Measurements from ENCODE around the gene SSX2IP. TPM values are rescaled to one million over a fixed set of nuclear protein-coding genes. Genes with fewer than 3 reads are reported as not detected.

The SSX2IP gene
- total and polyA plus RNA-seq, 4 experiments from 2014 or later: 5.7 to 11.8 (median 7.9) TPM

GRCh38 chr1:84691122-84691783 lies 992 bp upstream of the SSX2IP start:
- H3K4me3 ChIP-seq (ENCODE audit: low read length in 2 of 2): peak overlapping the region; percentile 26 to 79
- Mint-ChIP-seq H3K27ac (peak overlapping the region; percentile 90 to 99 (median 97)), H3K4me1 (peaks cover 43 to 68% (median 44%) of the 10 kb centered on the region in 4 donors), H3K36me3 (peaks cover 0 to 10% of the 10 kb centered on the region in 2 donors), H3K27me3 (no peaks in the 10 kb centered on the region), H3K9me3 (no peaks in the 10 kb centered on the region), H3K4me3 (peak overlapping the region; percentile 87 to 96 (median 92))
- CTCF ChIA-PET (ENCODE audit: partially characterized antibody): interaction anchor here (1.4 kb wide), 1 partner anchor 550 kb away, joined by 3 read pairs; no protein-coding TSS in a partner anchor
- intact Hi-C loops (cut with micrococcal nuclease): loop anchor here (2.0 to 5.0 kb wide), 4 partner anchors 70 to 586 kb away; partner anchors contain the start of genes BCL10, C1orf52 and MCOLN2
- peak overlapping the region; percentile 87 for H3K27ac ChIP-seq (ENCODE audit: low read depth, low read length)
- no peaks in the 10 kb centered on the region for H3K36me3 ChIP-seq (ENCODE audit: insufficient read depth, low read length)
- peaks cover 37% of the 10 kb centered on the region for H3K4me1 ChIP-seq (ENCODE audit: insufficient read depth, low read length)
- no peaks in the 10 kb centered on the region for H3K27me3 ChIP-seq (ENCODE audit: insufficient read depth, low read length)
- no peak for DNase-seq
- POLR2A ChIA-PET (ENCODE audit: partially characterized antibody): interaction anchor here (0.7 to 2.9 kb wide), 10 partner anchors 11 to 546 kb away, joined by 3 to 23 read pairs (median 3); partner anchors contain the start of genes CTBS, GNG5, PRKACB and RPF1
- H3K9me3 ChIP-seq (ENCODE audit: control insufficient read depth in 1 of 2, low read length in 2 of 2): no peaks in the 10 kb centered on the region

- H3K4me3 ChIP-seq (ENCODE audit: low read length in 2 of 2): peak overlapping the region; percentile 28 to 79
- Mint-ChIP-seq H3K27me3 (no peaks in the 10 kb centered on the region), H3K27ac (peak overlapping the region; percentile 82 to 95 (median 87)), H3K4me3 (peak overlapping the region; percentile 85 to 95 (median 90)), H3K36me3 (peaks cover 0 to 10% of the 10 kb centered on the region in 2 donors), H3K9me3 (no peaks in the 10 kb centered on the region), H3K4me1 (peaks cover 45 to 69% (median 45%) of the 10 kb centered on the region in 4 donors)
- no peaks in the 10 kb centered on the region for H3K27me3 ChIP-seq (ENCODE audit: insufficient read depth, low read length)
- H3K36me3 ChIP-seq (ENCODE audit: insufficient read depth, low read length): no peaks in the 10 kb centered on the region
- peak in 1 of 5 donors; percentile 56 for DNase-seq
- H3K4me1 ChIP-seq (ENCODE audit: insufficient read depth, low read length): peaks cover 37% of the 10 kb centered on the region
- POLR2A ChIA-PET (ENCODE audit: partially characterized antibody): interaction anchor here (0.6 to 2.9 kb wide), 9 partner anchors 10 to 545 kb away, joined by 3 to 23 read pairs (median 3); partner anchors contain the start of genes CTBS, GNG5, PRKACB and RPF1
- CTCF ChIA-PET (ENCODE audit: partially characterized antibody): interaction anchor here (1.1 to 3.8 kb wide), 4 partner anchors 13 to 64 kb away, joined by 3 to 14 read pairs (median 9); no protein-coding TSS in a partner anchor
- H3K27ac ChIP-seq (ENCODE audit: low read depth, low read length): peak overlapping the region; percentile 87
- intact Hi-C loops (cut with micrococcal nuclease): loop anchor here (1.0 to 10.0 kb wide), 13 partner anchors 33 to 1705 kb away; partner anchors contain the start of genes BCL10, C1orf52, CTBS and GNG5
- H3K9me3 ChIP-seq (ENCODE audit: control insufficient read depth in 1 of 2, low read length in 2 of 2): no peaks in the 10 kb centered on the region
Measured at GRCh38 chr1:84689514-84690396, 506 bp downstream of the SSX2IP start.

- Histone ChIP-seq H3K4me3 (ENCODE audit: low read length in 2 of 2) (no peak overlapping the region), H3K27me3 (ENCODE audit: insufficient read depth, low read length) (no peaks in the 10 kb centered on the region), H3K9me3 (ENCODE audit: control insufficient read depth in 1 of 2, low read length in 2 of 2) (no peaks in the 10 kb centered on the region), H3K36me3 (ENCODE audit: insufficient read depth, low read length) (no peaks in the 10 kb centered on the region), H3K4me1 (ENCODE audit: insufficient read depth, low read length) (peaks cover 36% of the 10 kb centered on the region), H3K27ac (ENCODE audit: low read depth, low read length) (no peak overlapping the region)
- Mint-ChIP-seq H3K4me3 (peak overlapping the region in 7 of 8 donors; percentile 17 to 85 (median 41)), H3K9me3 (no peaks in the 10 kb centered on the region), H3K36me3 (peaks cover 0 to 10% of the 10 kb centered on the region in 2 donors), H3K27me3 (no peaks in the 10 kb centered on the region), H3K27ac (peak overlapping the region in 2 of 7 donors; percentile 0 to 95), H3K4me1 (peaks cover 38 to 63% (median 41%) of the 10 kb centered on the region in 4 donors)
- POLR2A ChIA-PET (ENCODE audit: partially characterized antibody): interaction anchor here (2.8 kb wide), 1 partner anchor 115 kb away, joined by 12 read pairs; the partner anchor contains the start of gene CTBS
- CTCF ChIA-PET (ENCODE audit: partially characterized antibody): interaction anchor here (1.1 to 3.8 kb wide), 5 partner anchors 12 to 758 kb away, joined by 3 to 14 read pairs (median 8); no protein-coding TSS in a partner anchor
- intact Hi-C loops (cut with micrococcal nuclease): loop anchor here (5.0 to 10.0 kb wide), 2 partner anchors 34 to 1706 kb away; partner anchors contain the start of gene ODF2L
- no peak for DNase-seq
Measured at GRCh38 chr1:84688463-84689061, 1.7 kb downstream of the SSX2IP start.

- H3K4me1 ChIP-seq (ENCODE audit: insufficient read depth, low read length): peaks cover 31% of the 10 kb centered on the region
- POLR2A ChIA-PET (ENCODE audit: partially characterized antibody): no interaction called here
- intact Hi-C loops (cut with micrococcal nuclease): loop anchor here (5.0 to 10.0 kb wide), 2 partner anchors 34 to 1707 kb away; partner anchors contain the start of gene ODF2L
- Mint-ChIP-seq H3K27ac (peak overlapping the region in 3 of 7 donors; percentile 6 to 46 (median 29)), H3K9me3 (no peaks in the 10 kb centered on the region), H3K27me3 (no peaks in the 10 kb centered on the region), H3K4me1 (peaks cover 35 to 59% (median 37%) of the 10 kb centered on the region in 4 donors), H3K36me3 (peaks cover 0 to 10% of the 10 kb centered on the region in 2 donors), H3K4me3 (peak overlapping the region in 2 of 8 donors; percentile 27 to 63)
- no peaks in the 10 kb centered on the region for H3K9me3 ChIP-seq (ENCODE audit: control insufficient read depth in 1 of 2, low read length in 2 of 2)
- H3K4me3 ChIP-seq (ENCODE audit: low read length in 2 of 2): no peak overlapping the region
- no peaks in the 10 kb centered on the region for H3K27me3 ChIP-seq (ENCODE audit: insufficient read depth, low read length)
- no peak overlapping the region for H3K27ac ChIP-seq (ENCODE audit: low read depth, low read length)
- H3K36me3 ChIP-seq (ENCODE audit: insufficient read depth, low read length): no peaks in the 10 kb centered on the region
- CTCF ChIA-PET (ENCODE audit: partially characterized antibody): interaction anchor here (1.2 to 3.8 kb wide), 4 partner anchors 13 to 757 kb away, joined by 3 to 14 read pairs (median 9); no protein-coding TSS in a partner anchor
- no peak for DNase-seq
Measured at GRCh38 chr1:84687714-84688462, 2.4 kb downstream of the SSX2IP start.

GRCh38 chr1:84686223-84686622 lies 4.0 kb downstream of the SSX2IP start:
- Histone ChIP-seq H3K4me1 (ENCODE audit: insufficient read depth, low read length) (peaks cover 17% of the 10 kb centered on the region), H3K9me3 (ENCODE audit: control insufficient read depth in 1 of 2, low read length in 2 of 2) (no peaks in the 10 kb centered on the region), H3K4me3 (ENCODE audit: low read length in 2 of 2) (no peak overlapping the region), H3K27ac (ENCODE audit: low read depth, low read length) (no peak overlapping the region), H3K27me3 (ENCODE audit: insufficient read depth, low read length) (no peaks in the 10 kb centered on the region), H3K36me3 (ENCODE audit: insufficient read depth, low read length) (no peaks in the 10 kb centered on the region)
- Mint-ChIP-seq H3K36me3 (peaks cover 3 to 10% of the 10 kb centered on the region in 2 donors), H3K27me3 (no peaks in the 10 kb centered on the region), H3K27ac (peak overlapping the region in 3 of 7 donors; percentile 14 to 30 (median 27)), H3K9me3 (no peaks in the 10 kb centered on the region), H3K4me3 (no peak overlapping the region), H3K4me1 (peaks cover 31 to 46% (median 32%) of the 10 kb centered on the region in 4 donors)
- no peak for DNase-seq
- ChIA-PET CTCF (ENCODE audit: partially characterized antibody) (interaction anchor here (0.8 to 3.8 kb wide), 3 partner anchors 68 to 96 kb away, joined by 3 to 14 read pairs (median 3); no protein-coding TSS in a partner anchor), POLR2A (ENCODE audit: partially characterized antibody) (no interaction called here)
- intact Hi-C loops (cut with micrococcal nuclease): loop anchor here (5.0 to 10.0 kb wide), 2 partner anchors 36 to 1709 kb away; partner anchors contain the start of gene ODF2L

DNA sequence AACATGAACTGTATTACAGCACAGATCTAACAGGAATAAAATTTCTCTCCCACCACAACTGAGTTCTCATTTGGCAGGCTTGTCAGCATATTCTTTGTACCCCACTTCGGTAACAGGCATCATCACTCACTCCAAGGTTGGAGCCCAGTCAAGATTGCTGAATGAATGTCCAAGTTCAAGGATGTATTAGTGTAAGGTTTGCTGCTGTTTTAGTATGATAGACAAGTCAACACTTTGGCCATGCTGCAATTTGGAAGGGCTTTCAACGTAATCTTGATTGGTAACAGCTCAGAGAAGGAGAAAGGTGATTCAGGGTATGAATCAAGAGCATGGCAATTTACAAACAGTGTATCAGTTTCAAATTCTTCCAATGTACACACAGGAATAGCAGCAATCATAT lies 6.8 kb downstream of the SSX2IP start:
- H3K27ac Mint-ChIP-seq: no peak overlapping the region
- H3K27me3 Mint-ChIP-seq: no peaks in the 10 kb centered on the region
- Histone ChIP-seq H3K4me1 (ENCODE audit: insufficient read depth, low read length) (peaks cover 5% of the 10 kb centered on the region), H3K36me3 (ENCODE audit: insufficient read depth, low read length) (no peaks in the 10 kb centered on the region), H3K27ac (ENCODE audit: low read depth, low read length) (no peak overlapping the region), H3K9me3 (ENCODE audit: control insufficient read depth in 1 of 2, low read length in 2 of 2) (no peaks in the 10 kb centered on the region), H3K27me3 (ENCODE audit: insufficient read depth, low read length) (no peaks in the 10 kb centered on the region), H3K4me3 (ENCODE audit: low read length in 2 of 2) (no peak overlapping the region)
- H3K4me1 Mint-ChIP-seq: peaks cover 17 to 25% (median 22%) of the 10 kb centered on the region in 4 donors
- ChIA-PET CTCF (ENCODE audit: partially characterized antibody) (interaction anchor here (1.1 kb wide), 1 partner anchor 41 kb away, joined by 4 read pairs; no protein-coding TSS in a partner anchor), POLR2A (ENCODE audit: partially characterized antibody) (no interaction called here)
- intact Hi-C loops (cut with micrococcal nuclease): loop anchor here (10.0 kb wide), 1 partner anchor 1711 kb away; the partner anchor contains the start of gene ODF2L
- peaks cover 2 to 11% of the 10 kb centered on the region in 2 donors for H3K36me3 Mint-ChIP-seq
- no peak for DNase-seq
- H3K4me3 Mint-ChIP-seq: no peak overlapping the region
- H3K9me3 Mint-ChIP-seq: no peaks in the 10 kb centered on the region

Measured in CD4-positive, alpha-beta memory T cell (primary cell).